ENCODE results near the gene HRH1. TPM values are rescaled to one million over a fixed set of nuclear protein-coding genes. Genes with fewer than 3 reads are reported as not detected.

Gene HRH1
- total RNA-seq, 1 experiment from 2014 or later: 7.0 TPM

Other genes starting within 250 kb of the HRH1 start
- gene SLC6A1, start 161.7 kb upstream of the HRH1 start, total RNA-seq (2021; ENCODE audit: unreplicated experiment): not detected
- gene ATG7, start 117.9 kb downstream of the HRH1 start, total RNA-seq (2021; ENCODE audit: unreplicated experiment): 29.3 TPM

All from HCT116 (cell line).